GM18517 (cell line): ENCODE data around the gene MAGOHB.
"Not testable (repeated sequence)": the region's sequence is repeated elsewhere in the genome, so short reads cannot be mapped to it uniquely, and the experiment has no call there.

Experiments
- ATAC-seq: cut with Tn5 transposase; IDR thresholded peaks from one replicate; pipeline ENCODE4 v1.9.1; 2021; ENCODE audit warnings: mild to moderate bottlenecking, moderate library complexity; ENCODE audit not compliant: unreplicated experiment

MAGOHB gene

DNA sequence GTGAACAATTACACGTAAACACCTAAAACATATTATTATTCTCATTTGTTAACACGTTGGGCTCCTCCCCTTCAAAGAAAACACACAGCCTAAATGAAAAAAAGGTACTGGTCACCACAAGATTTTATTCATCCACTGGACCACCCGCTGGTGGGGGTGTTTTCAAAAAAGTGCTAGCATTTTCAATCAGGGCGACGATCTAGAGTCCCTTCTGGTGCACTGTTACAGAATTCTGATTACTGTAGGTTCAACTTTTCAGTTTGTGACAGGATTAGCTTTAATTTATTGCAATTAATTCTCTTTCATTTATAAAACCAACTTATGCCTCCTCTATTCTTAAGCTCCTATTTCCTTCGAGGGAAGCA lies 443 bp downstream of the MAGOHB start:
- peak; percentile 10 for ATAC-seq

DNA sequence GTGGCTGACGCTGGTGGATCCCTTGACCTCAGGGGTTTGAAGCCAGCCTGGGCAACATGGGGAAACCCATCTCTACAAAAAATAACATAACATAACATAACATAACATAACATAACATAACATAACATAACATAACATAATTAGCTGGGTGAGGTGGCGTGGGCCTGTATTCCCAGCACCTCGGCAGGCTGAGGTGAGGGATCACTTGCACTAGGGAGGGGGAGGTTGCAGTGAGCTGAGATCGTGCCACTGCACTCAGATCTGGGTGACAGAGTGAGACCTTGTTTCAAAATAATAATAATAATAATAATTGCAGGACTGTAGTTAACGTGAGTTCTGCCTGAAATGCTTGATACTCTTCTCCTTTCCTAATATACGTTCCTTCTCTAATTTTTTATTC lies 1.3 kb downstream of the MAGOHB start:
- ATAC-seq: no peak

DNA sequence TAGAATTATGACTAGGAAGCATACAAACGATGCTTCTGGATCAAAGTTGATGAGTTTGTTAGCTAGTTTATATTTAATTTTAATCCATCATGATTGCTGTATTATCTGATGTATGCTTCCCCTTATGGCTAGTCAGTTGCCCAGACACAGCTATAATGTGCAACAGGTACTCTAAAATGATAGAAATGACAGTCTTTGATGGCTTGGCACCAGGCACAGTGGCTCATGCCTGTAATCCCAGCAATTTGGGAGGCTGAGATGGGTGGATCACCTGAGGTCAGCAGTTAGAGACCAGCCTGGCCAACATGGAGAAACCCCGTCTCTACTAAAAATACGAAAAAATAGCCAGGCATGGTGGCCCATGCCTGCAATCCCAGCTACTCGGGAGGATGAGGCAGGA lies 2.2 kb downstream of the MAGOHB start:
- not testable (repeated sequence) for ATAC-seq

DNA sequence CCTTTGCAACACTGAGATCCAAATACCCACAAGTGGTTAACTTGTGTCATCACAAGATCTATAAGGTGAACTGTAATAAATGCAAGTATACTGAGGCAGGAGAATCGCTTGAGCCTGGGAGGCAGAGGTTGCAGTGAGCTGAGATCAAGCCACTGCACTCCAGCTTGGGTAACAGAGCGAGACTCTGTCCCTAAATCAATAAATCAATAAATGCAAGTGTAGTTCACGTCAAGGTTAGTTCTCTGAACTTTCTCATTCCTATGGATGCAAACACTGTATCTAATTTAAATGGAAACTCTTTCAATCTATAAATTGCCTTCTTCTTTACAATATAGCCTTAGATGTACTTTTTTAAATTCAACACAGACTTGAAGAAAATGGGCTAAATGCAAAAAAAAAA lies 3.2 kb downstream of the MAGOHB start:
- ATAC-seq: no peak

DNA sequence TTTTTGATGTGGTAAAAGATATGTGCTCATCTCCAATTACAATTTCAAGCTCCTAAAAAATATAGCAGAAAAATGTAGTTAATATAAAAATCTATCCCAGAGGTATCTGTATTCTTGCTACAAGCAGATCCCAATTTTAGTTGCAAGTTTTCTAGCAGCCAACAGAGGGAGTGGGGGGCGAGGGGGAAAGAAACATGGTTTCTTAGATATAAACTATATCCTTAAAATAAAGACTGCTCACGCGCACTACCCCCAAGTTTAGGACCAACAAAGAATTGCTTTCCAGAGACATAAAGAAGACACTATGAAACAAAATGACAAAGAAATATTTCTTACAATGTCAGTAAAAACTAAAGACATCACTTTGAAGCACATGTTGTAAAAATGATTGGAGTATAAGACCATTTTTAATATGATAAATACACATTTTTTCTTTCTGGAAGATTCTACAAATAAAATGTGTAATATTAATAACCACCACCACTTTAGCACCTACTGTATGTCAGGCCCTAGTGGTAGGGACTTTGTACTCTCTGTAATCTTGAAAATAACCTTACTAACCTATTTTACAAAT lies 5.4 kb downstream of the MAGOHB start:
- no peak for ATAC-seq

DNA sequence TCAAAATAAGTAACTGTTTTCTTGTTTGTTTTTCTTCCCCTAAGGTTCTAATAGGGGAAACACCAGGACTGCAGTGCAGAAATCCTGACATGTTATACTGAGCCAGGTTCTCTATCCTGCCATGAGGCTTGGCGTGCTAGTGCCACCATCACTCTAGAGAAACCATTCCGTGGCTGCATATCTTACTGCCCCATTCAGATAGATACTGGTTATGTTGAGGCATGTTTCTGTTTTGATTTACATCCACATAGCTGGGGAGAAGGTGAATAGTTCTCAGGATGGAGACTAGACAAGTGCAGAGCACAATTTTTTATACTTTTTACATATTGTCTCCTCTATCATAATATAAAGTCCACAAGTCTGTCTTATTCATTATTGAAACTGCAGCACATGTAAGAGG lies 11.5 kb downstream of the MAGOHB start:
- ATAC-seq: no peak

DNA sequence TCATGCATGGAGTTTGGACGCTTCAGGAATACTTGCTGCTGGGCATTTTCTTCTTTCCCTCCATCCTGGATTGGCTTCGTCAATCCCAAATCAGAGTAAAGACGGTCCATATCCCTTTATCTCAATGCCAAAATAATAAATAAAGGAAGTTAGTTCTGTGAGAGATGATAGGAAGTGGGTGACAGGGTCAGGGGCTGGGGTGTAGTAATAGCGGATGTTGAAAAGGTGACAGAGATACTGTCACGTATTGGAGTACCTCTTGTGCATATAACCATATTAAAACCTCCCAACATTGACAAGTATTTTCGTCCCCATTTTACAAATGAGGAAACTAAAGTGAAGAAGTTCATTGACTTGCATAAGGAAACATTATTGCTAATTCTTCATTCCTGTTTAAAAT lies 12.4 kb downstream of the MAGOHB start:
- ATAC-seq: no peak

DNA sequence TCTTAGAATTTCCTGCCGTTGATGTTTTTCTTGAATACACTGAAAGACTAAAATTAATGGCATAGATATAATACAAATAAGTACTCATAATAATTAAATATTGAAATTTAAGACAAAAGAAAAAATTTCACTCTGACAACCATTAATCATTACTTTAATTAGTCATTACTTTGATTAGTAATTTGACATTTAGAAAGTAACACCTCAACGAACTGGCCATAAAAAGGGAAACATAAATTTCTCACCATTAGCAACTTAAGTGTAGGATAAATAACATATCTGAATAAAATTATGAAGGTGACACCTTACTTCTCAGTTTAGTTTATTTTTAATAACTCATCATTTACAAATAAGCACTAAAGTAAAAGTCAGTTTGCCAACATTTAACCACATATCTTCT lies 17.5 kb downstream of the MAGOHB start:
- no peak for ATAC-seq

DNA sequence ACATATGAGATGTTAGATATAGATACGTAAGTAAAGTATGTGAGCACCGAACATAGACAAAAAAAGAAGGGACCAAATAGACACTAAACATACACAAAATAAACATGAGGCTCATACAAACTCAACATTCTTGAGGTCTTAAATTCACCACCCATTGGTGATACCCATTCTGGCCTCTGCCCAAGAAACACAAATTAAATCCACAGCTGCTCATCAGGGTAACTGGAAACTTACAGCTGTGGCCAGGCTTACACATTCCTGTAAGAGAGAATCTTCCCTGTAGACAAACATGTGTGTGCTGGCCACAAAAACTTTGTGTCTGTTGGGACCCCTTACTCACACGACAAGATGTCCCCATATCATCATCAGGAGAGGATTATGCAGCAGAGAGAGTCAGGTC lies 22.4 kb downstream of the MAGOHB start:
- ATAC-seq: no peak

DNA sequence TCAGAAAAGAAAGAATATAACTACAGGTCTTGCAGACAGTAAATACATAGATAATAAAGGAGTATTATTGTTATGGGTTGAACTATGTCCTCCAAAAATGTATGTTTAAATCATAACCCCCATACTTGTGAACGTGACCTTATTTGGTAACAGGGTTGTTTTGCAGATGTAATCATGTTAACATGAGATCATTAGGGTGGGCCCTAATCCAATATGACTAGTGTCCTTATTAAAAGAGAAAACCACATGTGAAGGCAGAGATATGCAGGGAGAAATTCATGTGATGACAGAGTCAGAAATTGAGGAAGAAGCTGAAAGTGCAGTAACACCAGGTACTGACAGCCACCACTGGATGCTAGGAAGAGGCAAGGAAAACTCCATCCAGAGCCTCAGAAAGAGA lies 29.0 kb downstream of the MAGOHB start:
- ATAC-seq: no peak

DNA sequence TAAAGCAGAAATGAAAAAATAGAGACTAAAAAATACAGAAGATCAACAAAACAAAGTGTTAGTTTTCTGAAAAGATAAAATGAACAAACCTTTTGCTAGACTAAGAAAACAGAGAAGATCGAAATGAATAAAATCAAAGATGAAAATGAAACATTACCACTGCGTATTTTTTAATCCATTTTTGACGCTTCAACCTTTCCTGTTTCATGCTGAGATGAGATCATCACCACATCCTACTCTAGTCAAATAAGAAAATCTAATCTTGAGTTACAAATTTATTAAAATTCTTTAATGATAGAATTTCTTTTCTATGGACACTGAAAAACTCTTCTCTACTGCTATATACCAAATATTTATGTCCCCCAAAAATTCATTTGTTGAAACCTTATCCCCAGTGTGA lies 30.7 kb downstream of the MAGOHB start:
- no peak for ATAC-seq

DNA sequence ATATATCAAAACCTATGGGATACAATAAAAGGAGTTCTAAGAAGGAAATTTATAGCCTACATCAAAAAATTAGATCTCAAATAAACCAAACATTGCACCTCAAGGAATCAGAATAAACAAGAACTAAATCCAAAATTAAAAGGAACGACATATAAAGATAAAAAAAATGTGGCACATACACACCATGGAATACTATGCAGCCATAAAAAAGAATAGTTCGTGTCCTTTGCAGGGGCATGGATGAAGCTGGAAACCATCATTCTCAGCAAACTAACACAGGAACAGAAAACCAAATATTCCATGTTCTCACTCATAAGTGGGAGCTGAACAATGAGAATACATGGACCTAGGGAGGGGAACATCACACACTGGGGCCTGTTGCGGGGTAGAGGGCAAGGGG lies 31.3 kb downstream of the MAGOHB start:
- not testable (repeated sequence) for ATAC-seq

DNA sequence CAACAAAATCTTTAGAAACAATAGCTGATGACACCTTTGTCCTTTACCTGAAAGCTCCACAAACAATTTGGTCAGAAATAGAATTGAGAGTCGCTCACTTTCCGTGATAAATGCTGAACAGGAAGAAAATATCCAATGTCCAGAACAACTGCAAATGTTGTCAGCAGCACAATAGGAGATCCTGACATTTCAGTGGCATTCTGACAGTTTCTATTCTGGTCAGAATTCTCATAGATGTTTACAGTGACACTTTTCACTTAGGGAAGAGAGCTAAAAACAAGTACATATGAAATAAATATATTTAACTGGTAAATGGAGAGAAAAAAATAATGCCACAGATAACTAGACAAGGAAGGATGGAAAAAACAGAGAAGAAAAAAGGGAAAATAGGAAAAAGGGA lies 39.1 kb downstream of the MAGOHB start:
- no peak for ATAC-seq

DNA sequence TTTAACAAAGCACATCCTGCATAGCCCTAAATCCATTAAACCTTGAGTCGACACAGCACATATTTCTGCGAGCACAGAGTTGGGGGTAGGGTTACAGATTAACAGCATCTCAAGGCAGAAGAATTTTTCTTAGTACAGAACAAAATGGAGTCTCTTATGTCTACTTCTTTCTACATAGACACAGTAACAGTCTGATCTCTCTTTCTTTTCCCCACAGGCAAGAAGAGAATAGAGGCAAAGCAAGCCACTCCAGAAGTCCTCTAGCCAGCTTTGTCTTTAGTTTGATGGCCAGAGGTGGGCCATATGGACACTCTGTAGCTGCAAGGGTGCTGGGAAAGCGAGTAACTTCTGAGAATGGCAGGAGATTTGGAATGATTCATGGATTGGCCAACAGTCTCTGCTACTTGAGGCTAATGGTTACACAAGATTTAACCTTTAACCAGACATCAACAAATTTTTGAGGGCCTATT lies 41.4 kb downstream of the MAGOHB start:
- ATAC-seq: not testable (repeated sequence)

DNA sequence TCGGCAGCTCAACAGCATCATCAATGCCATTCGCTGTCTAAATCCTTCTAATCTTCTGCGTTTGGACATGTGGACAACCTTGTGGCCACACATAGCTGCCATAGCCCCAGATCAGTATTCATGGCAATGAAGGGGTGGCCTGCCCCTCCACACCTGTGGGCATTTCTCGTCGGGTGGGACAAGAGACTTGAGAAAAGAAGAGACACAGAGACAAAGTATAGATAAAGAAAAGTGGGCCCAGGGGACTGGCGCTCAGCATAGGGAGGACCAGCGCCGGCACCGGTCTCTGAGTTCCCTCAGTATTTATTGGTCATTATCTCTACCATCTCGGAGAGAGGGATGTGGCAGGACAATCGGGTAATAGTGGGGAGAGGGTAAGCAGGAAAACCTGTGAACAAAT lies 42.3 kb downstream of the MAGOHB start:
- ATAC-seq: no peak

DNA sequence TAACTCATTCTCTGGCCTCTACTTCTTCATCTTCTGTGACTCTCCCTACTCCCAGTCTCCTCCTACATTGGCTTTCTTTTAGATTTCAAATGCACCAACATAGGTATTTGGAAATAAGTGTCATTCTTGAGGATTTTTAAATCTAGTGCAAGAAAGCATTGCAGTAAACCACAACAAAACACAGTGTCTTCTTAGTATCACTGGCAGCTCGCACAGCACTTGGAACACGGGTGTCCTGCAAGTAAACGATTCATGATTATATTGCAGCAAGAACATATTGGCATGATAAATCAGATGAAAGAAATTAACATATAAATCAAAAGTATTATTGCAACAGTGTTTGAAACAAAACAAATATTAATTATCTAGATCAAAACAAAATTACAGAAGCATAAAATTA lies 45.6 kb downstream of the MAGOHB start:
- ATAC-seq: no peak

DNA sequence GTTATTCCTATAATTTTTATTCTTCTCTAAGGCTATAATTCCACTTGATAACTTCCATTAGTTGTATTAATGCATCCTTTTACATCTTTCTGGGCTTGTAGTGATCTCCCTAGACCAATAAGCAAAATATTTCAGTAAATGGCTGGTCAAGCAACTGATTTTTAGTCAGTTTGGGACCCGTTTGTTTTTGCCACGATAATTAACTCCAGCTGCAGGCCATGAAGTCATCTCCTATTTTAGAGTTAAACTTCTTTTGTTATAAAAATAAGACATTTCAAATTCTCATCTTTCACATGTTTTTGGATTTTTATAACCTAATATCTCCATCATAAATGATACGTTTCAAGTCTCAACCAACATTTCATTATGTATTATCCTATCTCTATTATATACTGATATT lies 49.4 kb downstream of the MAGOHB start:
- ATAC-seq: no peak

DNA sequence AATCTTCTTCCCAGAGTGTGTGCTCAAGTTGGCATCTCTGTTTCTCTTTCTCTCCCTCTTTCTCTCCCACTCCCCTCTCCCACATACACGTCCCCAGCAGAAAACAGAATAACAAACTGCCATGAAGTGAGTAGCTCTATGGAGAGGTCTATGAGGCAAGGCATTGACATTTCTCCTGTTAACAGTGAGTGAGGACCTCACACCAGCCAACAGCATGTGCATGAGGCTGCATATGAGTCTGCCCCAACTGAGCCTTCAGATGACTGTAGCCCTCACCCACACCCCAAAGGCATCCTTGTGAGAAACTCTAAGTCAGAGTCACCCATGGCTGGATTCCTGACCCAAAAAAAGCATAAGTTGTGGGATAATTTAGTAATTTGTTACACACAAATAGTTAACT lies 50.4 kb downstream of the MAGOHB start:
- ATAC-seq: no peak

DNA sequence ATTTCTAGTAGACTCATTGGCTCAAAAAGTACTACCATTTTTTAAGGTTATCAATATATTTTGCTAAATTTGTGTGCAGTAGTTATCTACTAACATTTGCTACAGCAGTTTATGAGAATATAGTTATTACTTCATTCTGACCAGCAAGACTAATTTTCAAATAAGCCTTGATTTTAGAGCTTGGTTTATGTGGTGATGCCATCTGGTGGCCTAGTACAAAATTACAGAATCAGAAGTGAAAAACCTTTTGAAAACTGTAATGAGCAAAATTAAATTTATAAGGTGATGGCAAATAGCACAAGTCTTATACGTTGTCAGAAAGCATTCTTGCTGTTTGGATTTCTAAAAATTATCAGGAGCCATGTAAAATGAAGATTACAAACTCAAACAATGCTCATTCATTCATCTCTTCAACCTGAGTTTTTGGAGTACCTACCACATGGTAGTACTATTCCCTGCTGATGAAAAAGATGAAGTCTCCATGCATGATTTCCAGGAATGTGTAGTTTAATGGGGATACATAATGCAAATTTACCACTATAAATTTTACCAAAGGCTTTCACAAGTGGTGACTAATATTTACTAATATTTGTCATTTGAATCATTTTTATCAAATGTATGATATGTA lies 51.0 kb downstream of the MAGOHB start:
- no peak for ATAC-seq

DNA sequence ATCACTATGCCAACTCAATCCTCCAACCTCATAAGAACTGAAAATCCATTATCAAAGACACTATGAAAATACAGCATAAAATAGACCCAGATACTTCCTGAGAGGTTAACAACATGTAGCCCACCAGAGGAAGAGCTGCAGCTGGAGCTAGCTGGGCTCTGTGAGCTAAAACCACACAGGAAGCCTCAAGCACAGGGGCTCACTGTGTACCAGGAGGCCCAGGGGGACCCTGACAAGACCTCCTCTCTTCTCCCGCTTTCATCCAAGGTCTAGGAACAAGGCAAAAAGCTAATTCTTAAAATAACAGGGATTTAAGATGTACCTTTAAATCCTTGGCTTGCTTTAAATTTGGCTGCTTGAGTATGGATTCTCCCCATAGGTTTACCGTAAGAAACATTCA lies 54.2 kb downstream of the MAGOHB start:
- no peak for ATAC-seq

DNA sequence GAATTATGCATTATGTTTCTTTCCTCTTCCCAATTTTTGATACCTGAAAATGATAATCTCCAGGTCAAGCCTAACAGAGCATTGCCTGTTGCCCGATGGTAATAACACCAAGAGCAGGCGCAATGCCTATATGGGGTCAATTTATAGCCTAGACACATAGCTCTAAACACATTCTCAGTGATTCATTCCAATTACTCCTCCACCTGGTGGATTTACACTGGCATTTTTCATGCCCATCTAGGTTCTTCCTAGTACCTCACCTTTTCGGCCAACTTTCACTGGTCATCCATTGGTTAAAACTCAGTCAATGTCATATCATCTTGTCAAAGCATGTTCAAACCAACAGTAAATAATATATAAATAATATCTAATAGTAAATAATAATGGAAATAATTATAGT lies 54.6 kb downstream of the MAGOHB start:
- no peak for ATAC-seq

DNA sequence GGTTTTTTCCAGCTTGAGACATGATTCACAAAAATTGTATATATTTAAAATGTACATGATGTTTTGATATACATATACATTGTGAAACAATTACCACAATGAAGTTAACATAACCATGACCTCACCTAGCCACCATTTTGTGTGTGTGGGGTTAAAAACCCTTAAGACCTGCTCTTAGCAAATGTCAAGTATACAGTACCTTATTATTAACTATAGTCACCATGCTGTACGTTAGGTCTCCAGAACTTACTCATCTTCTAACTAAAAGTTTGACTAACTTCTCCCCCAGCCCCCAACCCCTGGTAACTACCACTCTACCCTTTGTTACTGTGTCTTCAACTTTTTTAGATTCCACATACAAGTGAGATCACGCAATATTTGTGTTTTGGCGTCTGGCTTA lies 55.1 kb downstream of the MAGOHB start:
- ATAC-seq: no peak

DNA sequence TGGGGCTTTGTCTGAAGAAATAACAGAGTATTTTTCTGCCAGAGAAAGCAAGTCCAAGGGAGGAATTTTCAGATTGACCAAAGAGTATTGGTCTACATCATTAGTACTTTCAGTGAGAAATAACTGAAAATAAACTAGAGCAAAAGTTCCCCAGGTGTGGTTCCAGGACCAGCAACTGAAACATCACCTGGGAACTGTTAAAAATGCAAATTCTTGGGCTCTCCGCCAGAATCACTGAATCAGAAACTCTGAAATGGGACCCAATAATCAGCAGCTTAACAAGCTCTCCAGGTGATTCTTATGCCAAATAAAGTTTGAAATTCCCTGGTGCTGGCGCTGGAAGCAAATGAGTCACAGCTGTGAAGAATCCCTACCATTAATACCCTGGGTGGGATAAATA lies 55.6 kb downstream of the MAGOHB start:
- no peak for ATAC-seq
